Fibroblast of lung (primary cell): ENCODE measurements around the gene NDST3.

Experiments used
- EZH2 ChIP-seq: IDR thresholded peaks from 2 replicates; pipeline ENCODE4 v1.5.1; 2012; ENCODE audit warnings: low read length, control low read depth, mild to moderate bottlenecking; ENCODE audit errors: missing control alignments
- TF ChIP-seq, protein P1 (sequence below), 2 donors: IDR thresholded peaks in 1 of 2; conservative IDR thresholded peaks in 1 of 2; 1 replicate in 1 of 2; 2 replicates in 1 of 2; pipeline ENCODE4 v1.5.1; 2011 to 2012; ENCODE audit warnings: low read length in 2 of 2, control low read depth in 1 of 2, inconsistent platforms in 1 of 2, low read depth in 1 of 2, mild to moderate bottlenecking in 1 of 2

DNA sequence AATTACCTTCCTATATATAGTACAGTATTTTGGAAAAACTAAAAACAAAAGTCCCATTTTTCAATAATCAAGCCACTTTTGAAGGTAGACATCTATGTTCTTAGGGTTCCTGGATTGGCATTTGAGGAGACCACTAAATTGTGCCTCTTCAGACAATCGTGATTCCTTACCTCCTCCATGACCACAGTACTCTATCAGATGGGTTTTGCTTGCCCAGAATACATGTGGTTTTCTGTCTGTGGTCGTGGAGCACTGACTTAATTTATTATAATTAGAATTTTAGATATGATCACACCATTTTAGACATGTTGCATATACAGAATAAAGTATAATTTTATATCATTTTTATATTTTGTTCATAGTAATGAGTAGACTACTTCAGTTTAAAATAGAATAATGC lies 67.9 kb downstream of the NDST3 start:
- TF ChIP-seq EZH2 = no peak
- TF ChIP-seq, protein P1, sequence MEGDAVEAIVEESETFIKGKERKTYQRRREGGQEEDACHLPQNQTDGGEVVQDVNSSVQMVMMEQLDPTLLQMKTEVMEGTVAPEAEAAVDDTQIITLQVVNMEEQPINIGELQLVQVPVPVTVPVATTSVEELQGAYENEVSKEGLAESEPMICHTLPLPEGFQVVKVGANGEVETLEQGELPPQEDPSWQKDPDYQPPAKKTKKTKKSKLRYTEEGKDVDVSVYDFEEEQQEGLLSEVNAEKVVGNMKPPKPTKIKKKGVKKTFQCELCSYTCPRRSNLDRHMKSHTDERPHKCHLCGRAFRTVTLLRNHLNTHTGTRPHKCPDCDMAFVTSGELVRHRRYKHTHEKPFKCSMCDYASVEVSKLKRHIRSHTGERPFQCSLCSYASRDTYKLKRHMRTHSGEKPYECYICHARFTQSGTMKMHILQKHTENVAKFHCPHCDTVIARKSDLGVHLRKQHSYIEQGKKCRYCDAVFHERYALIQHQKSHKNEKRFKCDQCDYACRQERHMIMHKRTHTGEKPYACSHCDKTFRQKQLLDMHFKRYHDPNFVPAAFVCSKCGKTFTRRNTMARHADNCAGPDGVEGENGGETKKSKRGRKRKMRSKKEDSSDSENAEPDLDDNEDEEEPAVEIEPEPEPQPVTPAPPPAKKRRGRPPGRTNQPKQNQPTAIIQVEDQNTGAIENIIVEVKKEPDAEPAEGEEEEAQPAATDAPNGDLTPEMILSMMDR (conservative IDR thresholded peaks at IDR 0.05 in 1 of 2, IDR thresholded peaks at IDR 0.05 in 1 of 2; ENCODE audit: low read depth in 1 of 2, low read length in 2 of 2) = no peak
